GM12892 (cell line): ENCODE measurements around the gene CACNA2D1.

Source experiments
- POLR2A ChIP-seq: IDR thresholded peaks from 2 replicates; pipeline ENCODE4 v1.6.1; 2011; ENCODE audit warnings: low read depth, low read length, control low read depth
- POLR2AphosphoS5 ChIP-seq: IDR thresholded peaks from 2 replicates; pipeline ENCODE4 v1.6.1; 2011; ENCODE audit warnings: low read depth, low read length, control low read depth
- TAF1 ChIP-seq: IDR thresholded peaks from 2 replicates; pipeline ENCODE4 v1.6.1; 2011; ENCODE audit warnings: low read depth, mild to moderate bottlenecking, control low read depth, low read length, borderline replicate concordance

- TF ChIP-seq POLR2A = no peak
- TF ChIP-seq POLR2AphosphoS5 = no peak
- no peak for TF ChIP-seq TAF1
Observed at GRCh38 chr7:82472966-82473365, 29.4 kb upstream of the CACNA2D1 start.
